Colonic mucosa (tissue), 4 donors: Measurements from ENCODE around the gene WNK2. TPM values are rescaled to one million over a fixed set of nuclear protein-coding genes. Genes with fewer than 3 reads are reported as not detected.

Source experiments
- DNase-seq: peaks from one replicate; pipeline ENCODE4 v3.0.0-alpha.2; 2020
- H3K27ac ChIP-seq: fragments of 200-600 bp; one replicate; pipeline ENCODE4 v1.8.0; 2021
- H3K27me3 ChIP-seq: fragments of 200-600 bp; one replicate; pipeline ENCODE4 v1.8.0; 2021
- H3K36me3 ChIP-seq: fragments of 200-600 bp; one replicate; pipeline ENCODE4 v1.8.0; 2021
- H3K4me1 ChIP-seq: fragments of 200-600 bp; one replicate; pipeline ENCODE4 v1.8.0; 2021; ENCODE audit warnings: mild to moderate bottlenecking
- H3K4me3 ChIP-seq: fragments of 200-600 bp; one replicate; pipeline ENCODE4 v1.8.0; 2021
- H3K9ac ChIP-seq, 2 donors: one replicate each; pipeline ENCODE4 v1.7.0; 2013; ENCODE audit warnings: control low read depth in 2 of 2, low read depth in 2 of 2, low read length in 2 of 2
- H3K9me3 ChIP-seq: fragments of 200-600 bp; one replicate; pipeline ENCODE4 v1.8.0; 2021
- CTCF ChIP-seq: fragments of 200-600 bp; IDR thresholded peaks from one replicate; pipeline ENCODE4 v1.8.0; 2022; ENCODE audit warnings: antibody characterized with exemption, mild to moderate bottlenecking
- intact Hi-C: fragments of 100-400 bp; cut with DNase I; formaldehyde crosslinking; loops from one replicate; pipeline ENCODE4 v1.14.1; 2022
- total RNA-seq, 2 donors: library from RNA; stranded (reverse); fragmentation: NEBNext Ultra II Directional in 1 of 2; extraction: Animal tissue kit (Norgen Biotek cat#: 25700) in 1 of 2; gene quantifications; one replicate each; pipeline ENCODE4 v1.2.1, GENCODE V29; 2021
- donor health status: healthy.
- donor health status: DM: no; HTN: no; CAD: no.
- donor health status: DM: no; HTN: no; CAD: no.

The WNK2 gene
- total RNA-seq, 2 donors from 2014 or later: 161 to 238 TPM

- intact Hi-C loops: loop anchor here (10.0 kb wide), 1 partner anchor 388 kb away; no protein-coding TSS in a partner anchor
- TF ChIP-seq CTCF: no peak
Measured at GRCh38 chr9:93167185-93167584, 16.8 kb upstream of the WNK2 start.

GRCh38 chr9:93167838-93168237 lies 16.1 kb upstream of the WNK2 start:
- Histone ChIP-seq H3K27me3 (no peaks in the 10 kb centered on the region), H3K4me1 (peaks cover 6% of the 10 kb centered on the region), H3K9ac (no peak overlapping the region), H3K27ac (no peak overlapping the region), H3K4me3 (no peak overlapping the region), H3K36me3 (no peaks in the 10 kb centered on the region), H3K9me3 (no peaks in the 10 kb centered on the region)
- intact Hi-C loops: loop anchor here (10.0 kb wide), 1 partner anchor 387 kb away; no protein-coding TSS in a partner anchor
- no peak for DNase-seq
- no peak for TF ChIP-seq CTCF

More at GRCh38 chr9:93167185-93167584, 16.8 kb upstream of the WNK2 start:
- no peak for DNase-seq
- Histone ChIP-seq H3K36me3 (no peaks in the 10 kb centered on the region), H3K27ac (no peak overlapping the region), H3K27me3 (no peaks in the 10 kb centered on the region), H3K4me3 (no peak overlapping the region), H3K9me3 (no peaks in the 10 kb centered on the region), H3K9ac (peak overlapping the region in 1 of 2 donors; percentile 6), H3K4me1 (peaks cover 6% of the 10 kb centered on the region)

GRCh38 chr9:93168581-93168980 lies 15.4 kb upstream of the WNK2 start:
- no peak for TF ChIP-seq CTCF
- intact Hi-C loops: loop anchor here (10.0 kb wide), 1 partner anchor 386 kb away; no protein-coding TSS in a partner anchor
- H3K4me3 ChIP-seq: no peak overlapping the region
- H3K36me3 ChIP-seq: no peaks in the 10 kb centered on the region
- H3K9ac ChIP-seq: no peak overlapping the region
- no peaks in the 10 kb centered on the region for H3K27me3 ChIP-seq
- H3K27ac ChIP-seq: no peak overlapping the region
- no peaks in the 10 kb centered on the region for H3K9me3 ChIP-seq
- H3K4me1 ChIP-seq: peaks cover 8% of the 10 kb centered on the region
- no peak for DNase-seq

GRCh38 chr9:93169444-93169843 lies 14.5 kb upstream of the WNK2 start:
- Histone ChIP-seq H3K4me3 (no peak overlapping the region), H3K27ac (no peak overlapping the region), H3K9ac (no peak overlapping the region), H3K9me3 (no peaks in the 10 kb centered on the region), H3K27me3 (no peaks in the 10 kb centered on the region), H3K36me3 (no peaks in the 10 kb centered on the region), H3K4me1 (peaks cover 11% of the 10 kb centered on the region)
- DNase-seq: no peak
- no peak for TF ChIP-seq CTCF
- intact Hi-C loops: loop anchor here (10.0 kb wide), 1 partner anchor 385 kb away; no protein-coding TSS in a partner anchor

GRCh38 chr9:93170571-93170970 lies 13.4 kb upstream of the WNK2 start:
- no peaks in the 10 kb centered on the region for H3K27me3 ChIP-seq
- no peak overlapping the region for H3K27ac ChIP-seq
- no peak for TF ChIP-seq CTCF
- H3K4me3 ChIP-seq: no peak overlapping the region
- H3K9me3 ChIP-seq: no peaks in the 10 kb centered on the region
- no peak overlapping the region for H3K9ac ChIP-seq
- intact Hi-C loops: no loop called here
- H3K36me3 ChIP-seq: no peaks in the 10 kb centered on the region
- no peak for DNase-seq
- H3K4me1 ChIP-seq: peaks cover 11% of the 10 kb centered on the region
